GM04503 (cell line): Measurements from ENCODE around the gene LUZP4.
"Not testable (repeated sequence)": the region's sequence is repeated elsewhere in the genome, so short reads cannot be mapped to it uniquely, and the experiment has no call there.

Experiments
- DNase-seq: peaks from one replicate; pipeline ENCODE4 v3.0.0-alpha.2; 2012; ENCODE audit warnings: low read depth

The LUZP4 gene, protein sequence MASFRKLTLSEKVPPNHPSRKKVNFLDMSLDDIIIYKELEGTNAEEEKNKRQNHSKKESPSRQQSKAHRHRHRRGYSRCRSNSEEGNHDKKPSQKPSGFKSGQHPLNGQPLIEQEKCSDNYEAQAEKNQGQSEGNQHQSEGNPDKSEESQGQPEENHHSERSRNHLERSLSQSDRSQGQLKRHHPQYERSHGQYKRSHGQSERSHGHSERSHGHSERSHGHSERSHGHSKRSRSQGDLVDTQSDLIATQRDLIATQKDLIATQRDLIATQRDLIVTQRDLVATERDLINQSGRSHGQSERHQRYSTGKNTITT

DNA sequence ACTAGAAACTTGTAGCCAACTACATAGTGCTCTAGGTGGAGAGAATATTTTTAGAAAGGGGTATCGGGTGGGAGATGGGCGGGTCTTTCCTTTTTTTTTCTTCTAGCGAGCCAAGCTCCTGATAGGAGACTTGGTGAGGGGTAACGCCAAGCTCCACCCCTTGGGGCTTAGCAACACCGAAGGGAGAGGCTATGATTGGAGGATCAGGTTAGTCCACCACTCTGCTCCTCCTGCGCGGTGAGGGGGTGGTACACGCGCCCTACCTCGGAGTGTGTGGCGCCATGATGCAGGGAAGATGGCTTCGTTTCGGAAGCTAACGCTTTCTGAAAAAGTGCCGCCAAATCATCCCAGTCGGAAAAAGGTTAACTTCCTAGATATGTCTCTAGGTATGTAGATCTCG is at the start of gene LUZP4:
LUZP4 (plus strand) TSS at position 251 of the 400 bp plus-strand sequence; CDS start at position 296, 45 bp downstream.
- no peak for DNase-seq

DNA sequence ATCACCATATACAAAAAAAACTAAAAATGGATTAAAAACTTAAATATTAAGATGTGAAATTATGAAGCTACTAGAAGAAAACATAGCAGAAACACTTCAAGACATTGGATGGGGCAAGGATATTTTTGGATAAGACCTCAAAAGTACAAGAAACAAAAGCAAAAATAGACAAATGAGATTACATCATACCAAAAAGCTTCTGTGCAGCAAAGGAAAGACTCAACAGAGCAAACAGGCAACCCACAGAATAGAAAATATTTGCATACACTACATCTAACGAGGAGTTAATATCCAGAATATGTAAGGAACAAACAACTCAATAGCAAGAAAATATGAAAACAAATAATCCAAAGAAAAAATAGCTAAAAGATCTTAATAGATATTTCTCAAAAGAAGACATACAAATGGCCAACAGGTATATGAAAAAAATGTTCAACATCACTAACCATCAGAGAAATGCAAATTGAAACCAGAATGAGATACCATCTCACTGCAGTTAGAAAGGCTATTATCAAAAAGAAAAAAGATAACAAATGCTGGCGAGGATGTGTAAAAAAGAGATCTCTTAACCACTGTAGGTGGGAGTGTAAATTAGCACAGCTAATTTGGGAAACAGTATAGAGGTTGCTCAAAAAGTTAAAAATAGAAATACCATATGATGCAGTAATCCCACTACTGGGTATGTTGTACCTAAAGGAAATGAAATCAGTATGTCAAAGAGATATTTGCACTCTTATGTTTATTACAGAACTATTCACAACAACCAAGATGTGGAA is 37.9 kb upstream of the LUZP4 start:
- DNase-seq = no peak

- no peak for DNase-seq
These were observed 34.5 kb upstream of the LUZP4 start for GRCh38 chrX:115255003-115255402.

DNA sequence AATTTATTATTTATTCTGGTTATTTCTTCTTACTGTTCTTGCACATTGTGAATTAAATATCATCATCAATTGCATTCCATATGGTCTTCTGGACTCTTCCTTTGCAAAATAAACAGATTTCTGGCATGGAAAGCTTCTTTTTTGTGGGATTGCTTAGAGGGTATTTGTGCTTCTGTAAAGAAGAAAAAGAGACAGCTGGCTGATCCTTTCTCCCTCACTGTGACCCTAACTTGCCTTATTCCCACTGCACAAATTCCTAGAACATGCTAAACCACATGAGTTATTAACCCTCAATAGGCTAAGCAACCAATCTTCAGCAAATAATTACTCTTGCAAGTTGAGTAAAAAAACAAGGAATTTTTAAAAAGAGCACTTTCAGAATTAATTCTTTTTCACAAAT is 31.8 kb upstream of the LUZP4 start:
- DNase-seq = no peak

DNA sequence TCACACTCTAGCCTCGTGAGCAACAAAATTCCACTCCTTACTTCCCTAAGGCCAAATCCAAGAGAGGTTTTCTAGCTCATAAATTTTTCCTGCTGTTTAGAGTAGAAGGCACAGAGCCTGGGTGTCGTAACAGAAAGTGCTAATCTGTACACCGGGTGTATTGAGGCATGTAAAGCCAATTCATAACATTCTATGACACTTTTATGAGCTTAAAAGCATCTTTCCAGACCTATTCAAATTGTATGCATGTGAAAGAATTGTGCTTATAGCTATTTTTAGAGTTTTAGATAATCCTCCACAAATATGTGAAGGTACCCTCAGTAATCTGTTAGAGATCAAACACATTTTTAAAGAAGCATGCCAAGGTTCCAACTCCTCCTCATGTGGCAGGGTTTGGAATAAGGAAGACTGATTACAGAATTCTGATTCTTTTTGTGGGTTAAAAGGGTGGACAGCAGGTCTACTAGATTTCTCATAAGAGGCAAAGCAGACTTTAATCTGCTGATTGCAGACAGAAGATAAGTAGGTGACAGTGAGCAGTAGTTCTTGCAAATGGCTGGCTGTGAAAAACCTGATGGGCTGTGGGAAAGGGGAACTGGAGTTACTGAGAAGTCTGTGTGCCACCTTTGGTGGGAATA is 30.2 kb upstream of the LUZP4 start:
- DNase-seq = peak; percentile 12

- peak; percentile 14 for DNase-seq
These were observed 29.2 kb upstream of the LUZP4 start for GRCh38 chrX:115260330-115260729.

- no peak for DNase-seq
These were observed 28.4 kb upstream of the LUZP4 start for GRCh38 chrX:115261148-115261547.

DNA sequence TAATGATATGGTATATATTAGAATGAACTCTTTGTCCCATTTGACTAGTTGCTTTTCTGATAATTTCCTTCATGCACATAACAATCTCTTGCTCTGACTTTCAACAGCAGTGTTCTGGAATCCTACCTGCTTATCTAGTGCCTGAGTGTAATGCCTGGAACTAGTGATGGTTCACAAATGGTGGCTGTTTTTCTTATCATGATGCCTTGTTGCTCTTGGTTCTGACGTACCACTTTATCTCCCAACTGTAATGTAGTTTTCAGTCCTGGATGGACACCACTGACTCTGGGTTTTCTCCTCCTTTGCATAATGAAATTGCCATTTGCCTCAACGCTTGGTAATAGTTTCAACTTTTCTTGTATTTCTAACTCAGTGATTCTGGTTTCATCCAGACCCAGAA is 25.5 kb upstream of the LUZP4 start:
- DNase-seq = no peak

- DNase-seq = no peak
These were observed 23.2 kb upstream of the LUZP4 start for GRCh38 chrX:115266300-115266699.

GRCh38 chrX:115268421-115268820 is 21.1 kb upstream of the LUZP4 start:
- DNase-seq = no peak

GRCh38 chrX:115269051-115269683 is 20.3 kb upstream of the LUZP4 start:
- no peak for DNase-seq

DNA sequence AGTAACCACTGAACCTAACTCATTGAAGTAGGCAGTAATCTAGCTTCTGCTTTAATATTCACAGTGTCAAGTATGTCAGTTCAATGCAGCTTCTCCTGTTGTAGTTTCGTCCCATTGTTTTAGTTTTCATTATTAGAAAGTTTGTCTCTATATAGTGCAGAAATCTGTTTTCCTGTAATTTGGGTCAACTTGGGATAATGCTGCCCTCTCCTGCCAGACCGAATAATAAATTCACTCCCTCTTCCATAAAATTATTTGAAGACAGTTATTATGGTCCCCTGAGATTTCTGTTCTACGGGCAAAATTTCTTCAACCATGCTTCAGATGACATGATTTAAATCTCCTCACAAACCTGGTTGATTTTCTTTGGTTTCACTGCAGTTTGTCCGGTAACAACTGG is 4.6 kb upstream of the LUZP4 start:
- DNase-seq = no peak

DNA sequence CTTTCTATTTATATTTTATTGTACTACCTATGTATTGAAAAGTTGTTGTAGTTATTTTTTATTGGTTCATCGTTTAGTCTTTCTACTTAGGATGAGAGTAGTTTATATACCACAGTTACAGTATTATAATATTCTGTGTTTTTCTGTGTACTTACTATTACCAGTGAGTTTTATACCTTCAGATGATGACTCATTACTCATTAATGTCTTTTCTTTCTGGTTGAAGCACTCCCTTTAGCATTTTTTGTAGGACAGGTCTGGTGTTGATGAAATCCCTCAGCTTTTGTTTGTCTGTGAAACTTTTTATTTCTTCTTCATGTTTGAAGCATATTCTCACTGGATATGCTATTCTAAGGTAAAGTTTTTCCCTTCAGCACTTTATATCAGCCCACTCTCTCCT is 7.7 kb downstream of the LUZP4 start:
- DNase-seq = no peak

DNA sequence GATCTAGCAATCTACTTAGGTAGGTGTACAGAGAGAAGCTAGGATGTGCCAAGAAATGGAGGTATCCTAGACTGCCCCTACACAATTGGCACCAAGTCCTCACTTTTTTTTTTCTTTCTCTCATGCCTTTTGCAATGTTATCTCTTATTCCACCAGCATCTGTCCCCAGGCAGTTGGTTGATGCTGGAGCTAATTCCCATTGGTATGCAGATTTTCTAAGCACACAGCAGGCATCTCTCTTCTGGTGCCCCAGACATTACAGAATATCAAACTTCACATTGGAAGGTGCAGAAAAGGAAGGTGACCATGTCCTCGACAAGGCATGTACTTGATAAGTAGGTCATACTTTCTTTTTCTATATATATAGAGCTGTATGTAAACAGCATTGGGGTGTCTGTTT is 21.6 kb downstream of the LUZP4 start:
- DNase-seq = no peak

- DNase-seq = no peak
These were observed 22.1 kb downstream of the LUZP4 start for GRCh38 chrX:115311601-115312001.

DNA sequence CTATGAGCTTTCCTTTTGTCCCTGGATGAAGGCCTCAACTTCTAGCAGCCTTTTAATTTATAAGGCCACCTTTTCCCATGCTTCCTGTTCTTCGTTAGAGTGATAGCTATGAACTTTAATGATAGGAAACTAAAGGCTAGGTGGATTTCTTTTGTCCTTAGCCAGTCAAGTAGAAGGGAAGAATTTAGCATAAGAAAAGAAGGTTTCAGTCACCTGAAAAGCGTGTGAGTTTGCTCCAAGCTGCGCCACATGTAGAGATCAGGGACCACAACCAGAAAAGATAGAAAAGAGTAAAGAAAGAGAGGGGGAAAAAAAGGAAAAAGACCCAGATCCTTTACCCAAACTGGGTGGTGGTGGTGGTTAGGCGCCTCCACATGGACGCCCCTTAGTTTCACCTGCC is 28.6 kb downstream of the LUZP4 start:
- no peak for DNase-seq

DNA sequence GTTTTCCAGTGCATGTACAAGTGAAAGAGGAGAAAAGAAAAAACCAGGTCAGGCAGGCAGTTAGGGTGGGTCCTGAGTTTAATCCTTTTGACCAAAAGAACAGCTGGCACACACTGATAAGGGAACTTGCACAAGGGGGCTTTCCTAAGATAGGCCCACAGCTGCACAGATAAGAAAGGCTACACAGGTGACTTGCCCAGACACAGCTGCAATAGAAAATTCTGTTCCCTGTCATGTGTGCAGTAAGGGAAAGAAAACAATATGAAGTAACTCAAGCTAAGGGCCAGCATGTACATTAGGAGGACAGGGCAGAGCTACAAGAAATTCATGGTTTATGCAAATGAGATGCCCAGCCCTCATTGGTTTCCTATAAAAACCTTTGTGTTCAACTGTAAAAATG is 32.9 kb downstream of the LUZP4 start:
- DNase-seq = no peak

- no peak for DNase-seq
These were observed 34.7 kb downstream of the LUZP4 start for GRCh38 chrX:115324194-115324593.

- DNase-seq = not testable (repeated sequence)
These were observed 39.8 kb downstream of the LUZP4 start for GRCh38 chrX:115329282-115329681.

- peak; percentile 14 for DNase-seq
These were observed 41.1 kb downstream of the LUZP4 start for GRCh38 chrX:115330498-115331168.

- DNase-seq = no peak
These were observed 43.3 kb downstream of the LUZP4 start for GRCh38 chrX:115332832-115333231.

DNA sequence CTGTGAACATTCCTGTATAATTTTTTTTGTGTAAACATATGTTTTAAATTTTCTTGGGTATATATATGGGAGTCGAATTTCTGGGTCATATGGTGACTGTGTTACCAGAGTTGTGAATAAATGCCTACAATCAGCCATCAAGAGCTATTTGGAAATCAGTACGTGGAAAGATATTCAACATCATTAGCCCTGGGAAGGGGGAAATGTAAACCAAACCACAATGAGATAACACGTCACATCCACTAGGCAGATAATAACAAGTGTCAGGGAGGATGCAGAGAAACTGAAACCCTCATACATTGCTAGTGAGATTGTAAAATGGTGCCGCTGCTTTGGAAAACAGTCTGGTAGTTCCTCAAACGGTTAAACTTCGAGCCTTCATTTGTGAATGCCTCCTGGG is 43.9 kb downstream of the LUZP4 start:
- DNase-seq = no peak
